Putamen (tissue), 1 donor: ENCODE measurements around the gene PERM1.
"Not testable (repeated sequence)": the region's sequence is repeated elsewhere in the genome, so short reads cannot be mapped to it uniquely, and the experiment has no call there.

Experiments used
- DNase-seq: peaks from one replicate; pipeline ENCODE4 v3.0.0-alpha.2; 2016; ENCODE audit warnings: low spot score

Gene PERM1

GRCh38 chr1:978069-978834 is 3.6 kb downstream of the PERM1 start:
- no peak for DNase-seq

- DNase-seq: not testable (repeated sequence)
Observed at GRCh38 chr1:976791-977190, 5.1 kb downstream of the PERM1 start.

DNA sequence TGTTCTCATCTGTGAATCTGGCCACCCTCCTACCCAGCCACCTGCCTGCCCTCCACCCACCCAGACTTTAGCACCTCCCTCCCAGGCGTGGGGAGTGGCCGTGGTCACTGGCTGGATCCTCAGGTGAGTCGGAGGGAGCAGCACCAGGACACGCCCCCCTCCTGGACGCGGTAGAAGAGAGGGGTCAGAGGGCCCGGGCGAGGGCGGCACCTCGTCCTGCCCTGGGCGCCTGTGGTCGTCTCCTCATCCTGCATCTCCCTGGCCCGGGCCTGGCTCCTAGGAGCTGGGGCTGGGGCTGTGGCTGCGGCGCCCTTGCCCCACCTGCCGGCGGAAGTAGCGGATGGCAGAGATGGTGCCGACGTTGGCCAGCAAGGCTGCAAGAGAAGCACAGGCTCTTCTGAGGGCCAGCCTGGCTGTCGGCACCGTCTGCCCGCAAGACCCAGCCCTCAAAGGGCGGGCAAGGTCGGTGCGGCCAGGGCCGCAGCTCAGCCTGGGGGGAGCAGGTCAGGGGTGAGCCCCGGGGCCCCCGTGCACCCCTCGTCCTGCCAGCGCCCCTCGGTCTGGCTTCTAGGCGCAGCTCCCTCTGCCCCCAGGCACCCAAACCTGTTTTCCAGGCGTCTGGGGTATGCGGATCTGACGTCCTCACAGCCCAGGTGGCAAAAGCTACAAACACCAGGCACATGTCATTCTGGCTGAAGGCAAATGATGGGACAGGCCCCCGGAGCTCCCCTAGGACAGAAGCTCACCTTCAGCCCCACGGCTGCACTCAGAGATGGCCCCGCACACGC is 5.8 kb downstream of the PERM1 start:
- no peak for DNase-seq

DNA sequence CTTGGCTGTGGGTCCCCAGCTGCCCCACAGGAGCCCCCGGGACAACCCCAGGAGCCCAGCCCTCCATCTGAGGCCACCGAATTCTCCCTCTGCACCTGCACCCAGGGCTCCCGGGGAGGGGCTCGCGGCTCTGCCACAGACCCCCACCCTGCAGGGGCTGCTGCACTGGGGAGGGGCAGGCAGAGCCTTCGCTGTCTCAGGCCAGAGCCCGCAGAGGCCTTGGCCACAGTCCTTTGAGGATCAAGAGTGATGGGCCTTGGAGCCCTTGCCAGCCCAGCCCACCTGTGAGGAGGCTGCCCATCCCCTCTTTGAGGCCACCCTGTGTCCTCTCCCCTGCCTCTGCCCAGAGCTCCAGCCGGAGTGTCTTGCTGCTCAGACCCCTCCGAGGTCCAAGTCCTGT is 6.5 kb downstream of the PERM1 start:
- no peak for DNase-seq

DNA sequence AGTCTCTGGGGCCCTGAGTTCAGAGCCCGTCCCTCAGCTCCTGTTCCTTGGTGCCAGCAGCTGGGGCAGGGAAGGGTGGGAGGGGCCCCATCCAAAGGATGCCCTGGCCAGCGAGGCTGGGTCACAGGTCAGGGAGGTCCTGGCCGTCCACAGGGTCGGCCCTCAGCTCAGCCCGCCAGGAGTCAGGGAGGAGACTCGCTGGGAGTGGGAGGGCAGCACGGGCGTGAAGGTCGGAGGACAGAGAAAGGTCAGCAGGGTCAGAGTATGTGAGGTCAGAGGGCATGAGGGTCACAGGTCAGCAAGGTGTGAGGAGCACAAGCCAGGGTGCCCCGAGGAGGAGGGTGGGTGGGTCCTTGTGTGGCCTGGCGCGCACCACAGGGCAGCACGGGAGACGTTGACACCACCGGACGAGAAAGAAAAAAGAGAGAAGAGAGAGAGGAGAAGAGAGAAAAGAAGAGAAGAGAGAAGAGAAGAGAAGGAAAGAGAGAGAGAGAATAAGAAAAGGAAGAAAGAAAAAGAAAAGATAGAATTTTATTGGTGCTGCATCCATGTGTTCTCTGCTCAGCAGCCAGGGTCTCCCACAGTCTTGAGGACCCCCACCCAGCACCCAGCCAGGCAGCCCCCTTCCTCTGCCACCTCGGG is 7.1 kb downstream of the PERM1 start:
- no peak for DNase-seq

GRCh38 chr1:974293-974640 is 7.6 kb downstream of the PERM1 start:
- DNase-seq: no peak

DNA sequence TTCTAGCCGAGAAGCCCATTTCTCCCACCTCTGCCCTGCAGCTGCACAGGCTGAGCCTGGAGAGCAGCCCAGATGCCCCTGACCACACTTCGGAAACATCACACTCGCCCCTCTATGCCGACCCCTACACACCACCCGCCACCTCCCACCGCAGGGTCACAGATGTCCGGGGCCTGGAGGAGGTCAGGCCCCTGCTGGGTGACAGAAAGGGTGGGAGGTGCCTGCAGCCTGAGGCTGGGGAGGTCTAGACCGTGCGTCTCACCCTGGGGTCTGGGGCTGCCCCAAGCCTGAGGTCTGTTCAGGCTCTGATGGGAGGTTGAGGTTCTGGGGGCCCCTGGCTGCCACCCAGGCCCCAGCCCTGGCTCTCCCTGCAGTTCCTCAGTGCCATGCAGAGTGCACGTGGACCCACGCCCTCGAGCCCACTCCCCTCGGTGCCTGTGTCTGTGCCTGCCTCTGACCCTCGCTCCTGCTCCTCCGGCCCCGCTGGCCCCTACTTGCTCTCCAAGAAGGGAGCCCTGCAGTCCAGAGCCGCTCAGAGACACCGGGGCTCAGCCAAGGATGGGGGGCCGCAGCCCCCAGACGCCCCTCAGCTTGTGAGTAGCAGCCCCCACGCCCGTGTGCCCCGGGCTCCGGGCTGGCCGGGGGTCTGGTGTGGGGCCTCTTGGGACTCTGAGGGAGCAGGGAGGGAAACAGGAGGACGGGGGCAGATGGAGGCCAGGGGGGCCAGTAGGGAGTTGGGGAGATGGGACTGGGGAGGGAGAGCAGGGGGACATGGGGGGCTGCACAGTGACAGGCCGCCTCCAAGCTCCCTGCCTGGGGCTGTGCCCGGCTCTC is 8.2 kb downstream of the PERM1 start:
- no peak for DNase-seq

GRCh38 chr1:972726-973458 is 9.0 kb downstream of the PERM1 start:
- DNase-seq: no peak

DNA sequence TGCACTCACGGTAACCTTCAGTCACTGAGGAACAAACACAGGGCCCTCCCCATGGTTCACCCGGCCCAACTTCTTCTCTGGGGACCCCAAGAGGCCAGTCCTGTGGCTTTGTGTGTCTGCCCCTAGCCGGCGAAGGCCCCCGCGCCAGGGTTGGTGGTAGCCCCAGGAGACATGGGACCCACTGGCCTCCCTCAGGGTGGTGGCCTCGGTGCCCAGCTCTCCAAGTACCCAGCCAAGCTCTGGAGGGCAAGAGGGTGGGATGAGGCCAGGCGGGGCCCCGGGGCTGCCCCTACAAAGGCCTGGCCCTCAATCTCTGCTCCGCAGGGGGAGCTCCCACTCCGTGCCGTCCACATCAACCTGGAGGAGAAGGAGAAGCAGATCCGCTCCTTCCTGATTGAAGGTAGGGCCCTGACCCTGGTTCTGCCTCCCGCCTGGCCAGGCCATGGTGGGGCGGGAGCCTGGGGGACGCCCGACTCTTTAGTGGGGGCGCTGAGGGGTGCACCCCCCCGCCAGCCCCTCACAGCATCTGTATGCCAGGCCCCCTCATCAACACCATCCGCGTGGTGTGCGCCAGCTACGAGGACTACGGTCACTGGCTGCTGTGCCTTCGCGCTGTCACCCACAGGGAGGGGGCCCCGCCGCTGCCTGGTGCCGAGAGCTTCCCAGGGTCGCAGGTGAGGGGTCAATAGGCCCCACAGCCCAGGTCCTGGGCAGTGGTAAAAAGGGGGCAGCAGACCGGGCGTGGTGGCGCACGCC is 10.0 kb downstream of the PERM1 start:
- DNase-seq: no peak

DNA sequence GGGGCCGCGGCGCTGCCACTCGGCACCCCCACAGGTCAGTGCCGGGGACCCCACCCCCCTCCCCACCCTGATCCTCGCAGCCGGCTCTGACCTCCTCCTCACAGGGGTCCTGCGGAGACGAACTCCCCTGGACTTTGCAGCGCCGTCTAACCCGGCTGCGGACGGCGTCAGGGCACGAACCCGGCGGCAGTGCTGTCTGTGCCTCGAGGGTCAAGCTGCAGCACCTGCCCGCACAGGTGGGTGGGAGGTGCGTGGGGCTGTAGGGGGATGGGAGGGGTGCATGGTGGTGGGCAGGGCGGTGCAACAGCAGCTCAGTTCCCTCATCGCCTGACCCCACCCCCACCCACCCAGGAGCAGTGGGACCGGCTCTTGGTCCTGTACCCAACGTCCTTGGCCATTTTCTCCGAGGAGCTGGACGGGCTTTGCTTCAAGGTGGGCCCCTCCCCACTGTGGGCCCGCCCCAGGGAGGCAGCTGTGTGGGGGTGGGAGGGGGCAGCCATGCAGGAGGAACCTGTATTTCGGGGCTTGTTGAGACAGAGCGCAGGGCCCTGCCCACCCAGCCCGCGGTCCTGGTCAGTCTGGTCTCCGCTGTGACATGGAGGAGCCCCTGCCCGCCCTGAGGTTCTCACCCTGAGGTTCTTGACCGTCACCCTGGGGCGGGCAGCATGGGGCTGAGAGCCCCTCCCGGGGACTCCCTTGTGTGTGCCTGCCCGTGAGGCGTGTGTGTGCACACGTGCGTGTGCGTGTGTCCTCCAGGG is 10.7 kb downstream of the PERM1 start:
- no peak for DNase-seq

DNA sequence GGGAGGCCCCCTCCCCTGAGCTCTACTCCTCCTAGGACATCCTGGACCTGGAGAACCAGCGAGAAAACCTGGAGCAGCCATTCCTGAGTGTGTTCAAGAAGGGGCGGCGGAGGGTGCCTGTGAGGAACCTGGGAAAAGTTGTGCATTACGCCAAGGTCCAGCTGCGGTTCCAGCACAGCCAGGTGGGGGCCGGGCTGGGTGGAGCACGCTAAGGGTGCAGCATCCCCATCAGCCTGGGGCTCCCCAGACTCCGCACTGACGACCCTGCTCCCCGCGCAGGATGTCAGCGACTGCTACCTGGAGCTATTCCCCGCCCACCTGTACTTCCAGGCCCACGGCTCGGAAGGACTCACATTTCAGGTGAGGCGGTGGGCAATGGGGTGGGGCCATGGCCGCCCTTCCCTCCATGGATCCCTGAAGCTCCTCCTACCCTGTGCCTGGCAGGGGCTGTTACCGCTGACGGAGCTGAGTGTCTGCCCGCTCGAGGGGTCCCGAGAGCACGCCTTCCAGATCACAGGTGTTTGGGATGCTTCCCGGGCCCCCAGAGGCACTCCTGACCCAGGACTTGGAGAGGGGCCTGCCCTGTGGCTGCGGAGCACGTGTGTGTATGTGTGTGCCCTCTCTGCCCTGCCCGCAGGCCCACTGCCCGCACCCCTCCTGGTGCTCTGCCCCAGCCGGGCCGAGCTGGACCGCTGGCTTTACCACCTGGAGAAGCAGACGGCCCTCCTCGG is 11.5 kb downstream of the PERM1 start:
- DNase-seq: no peak

GRCh38 chr1:969260-969855 is 12.5 kb downstream of the PERM1 start:
- DNase-seq: no peak

DNA sequence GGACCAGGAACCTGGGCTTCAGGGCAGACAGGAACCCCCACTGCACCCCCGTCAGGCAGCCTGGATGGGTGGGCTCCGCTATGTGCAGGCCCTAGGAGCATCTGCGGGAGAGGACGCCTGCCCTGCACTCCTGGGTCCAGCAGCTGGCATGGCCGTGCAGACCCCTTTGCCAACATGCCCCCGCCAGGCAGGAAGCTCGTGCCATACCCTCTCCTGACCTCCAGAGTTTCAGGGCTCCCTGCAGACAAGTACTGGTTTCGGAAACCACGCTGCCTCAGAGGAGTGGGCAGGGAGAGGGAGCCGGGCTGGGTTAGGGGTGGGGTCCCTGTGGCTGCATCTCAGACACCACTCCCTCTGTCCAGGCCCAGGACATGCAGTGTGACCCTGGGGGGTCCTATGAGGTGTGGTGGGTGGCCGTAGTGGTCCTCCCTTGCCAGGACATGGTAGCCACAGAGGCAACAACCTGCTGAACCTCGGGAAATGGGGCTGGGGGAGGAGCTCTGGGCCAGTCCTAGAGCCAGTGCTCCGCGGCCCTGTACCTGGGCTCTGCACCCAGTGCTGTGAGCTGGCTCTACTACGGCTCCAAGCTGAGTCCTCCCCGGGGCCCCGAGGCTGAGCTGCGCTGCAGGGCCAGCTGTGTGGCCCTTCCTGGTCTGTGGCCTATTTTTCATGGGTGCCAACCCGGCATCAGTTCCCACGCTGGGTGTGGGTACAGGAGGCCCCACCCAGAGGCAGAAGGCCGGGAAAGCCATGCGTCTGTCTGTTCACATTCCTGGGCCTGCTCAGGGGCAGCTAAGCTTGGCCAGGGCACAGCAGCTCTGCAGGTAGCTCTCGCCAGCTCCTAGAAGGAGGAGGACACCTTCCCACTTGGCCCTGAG is 14.2 kb downstream of the PERM1 start:
- no peak for DNase-seq

DNA sequence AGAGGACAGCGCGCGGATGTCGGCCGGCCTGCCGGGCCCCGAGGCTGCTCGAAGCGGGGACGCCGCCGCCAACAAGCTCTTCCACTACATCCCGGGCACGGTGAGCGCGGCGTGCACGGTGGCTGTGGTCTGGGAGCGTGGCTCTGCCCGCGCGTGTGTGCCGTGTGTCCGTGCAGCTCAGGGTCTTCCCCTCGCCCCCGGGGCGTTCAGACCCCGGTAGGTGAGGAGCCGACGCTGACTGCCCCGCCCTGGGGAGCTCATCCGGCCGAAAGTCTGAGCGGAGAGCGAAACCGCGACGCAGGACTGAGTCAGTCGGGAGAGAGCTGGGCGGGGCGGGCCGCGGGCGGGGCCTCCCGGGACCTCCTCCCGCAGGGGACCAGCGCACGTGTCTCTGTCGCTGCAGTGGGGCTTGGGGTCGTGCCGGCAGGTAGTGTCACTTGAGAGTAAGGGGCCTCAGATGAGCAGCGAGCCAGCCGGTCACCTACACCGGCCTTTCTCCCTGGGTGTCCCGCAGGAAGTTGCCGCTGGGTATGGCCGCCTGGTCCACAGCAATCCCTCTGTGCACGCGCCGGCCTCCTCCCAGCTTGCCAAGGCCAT is 15.1 kb downstream of the PERM1 start:
- DNase-seq: no peak

DNA sequence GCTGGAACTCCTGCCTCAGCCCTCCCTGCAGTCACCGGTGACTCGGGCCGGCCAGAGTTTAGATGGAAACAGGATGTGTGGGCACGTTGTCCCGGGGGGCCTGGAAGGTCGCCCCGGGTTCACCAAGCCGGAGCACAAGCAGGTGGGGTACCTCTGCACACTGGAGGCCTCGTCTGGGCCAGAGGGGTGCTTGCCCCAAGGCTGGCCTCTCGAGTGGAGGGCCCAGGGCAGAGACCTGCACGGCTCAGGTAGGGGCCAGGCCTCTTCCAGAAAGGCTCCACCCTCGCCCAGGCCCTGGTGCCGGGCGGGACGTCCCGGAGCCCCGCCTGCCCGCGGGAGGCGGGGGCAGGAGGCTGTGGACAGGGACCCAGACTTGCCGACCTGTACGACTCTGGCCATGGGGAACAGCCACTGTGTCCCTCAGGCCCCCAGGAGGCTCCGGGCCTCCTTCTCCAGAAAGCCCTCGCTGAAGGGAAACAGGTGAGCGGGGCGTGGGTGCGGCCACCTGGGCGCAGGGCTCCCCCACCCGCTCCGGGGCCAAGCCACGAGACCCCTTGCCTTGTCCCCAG is 15.7 kb downstream of the PERM1 start, which contains the start of gene PLEKHN1:
Gene PLEKHN1, plus strand, starts transcription at position 348 of the 569 bp plus-strand sequence. Its CDS starts 50 bp downstream, at position 398.
- no peak for DNase-seq

DNA sequence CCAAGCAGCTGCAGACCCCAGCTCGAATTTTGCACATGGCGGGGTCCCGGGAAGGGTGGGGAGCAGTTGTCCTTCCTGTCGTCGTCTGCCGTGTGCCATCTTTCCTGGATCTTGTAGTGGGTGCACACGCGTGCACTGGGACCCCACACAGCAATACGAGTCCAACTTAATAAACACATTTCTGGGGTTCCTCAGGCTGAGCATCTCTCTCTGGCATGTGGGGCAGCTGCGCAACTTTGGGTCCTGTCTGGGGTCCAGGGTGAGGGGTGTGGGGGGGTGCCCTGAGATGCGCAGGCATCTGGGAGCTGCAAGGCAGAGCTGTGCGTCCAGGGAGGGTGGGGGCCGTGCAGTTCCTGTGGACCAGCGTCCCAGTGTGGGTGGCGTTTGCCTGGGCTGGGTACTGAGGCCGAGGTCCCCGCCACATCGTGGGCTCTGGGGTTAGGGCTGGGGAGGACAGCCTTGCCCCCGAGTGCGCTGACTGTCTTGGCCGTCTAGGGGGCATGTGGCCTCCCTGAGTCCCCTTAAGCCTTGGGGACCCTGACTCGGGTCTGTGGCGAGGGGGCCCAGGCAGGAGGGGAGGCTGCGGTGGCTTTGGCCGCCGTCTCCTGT is 16.3 kb downstream of the PERM1 start:
- no peak for DNase-seq
